SK-N-MC (cell line): ENCODE results near the gene RCOR3.

ENCODE experiments used
- EZH2 ChIP-seq: fragments of 200-600 bp; sonication (generic); IDR thresholded peaks from one replicate; pipeline ENCODE4 v1.6.1; 2017; ENCODE audit warnings: antibody characterized with exemption
- POLR2AphosphoS5 ChIP-seq: IDR thresholded peaks from 2 replicates; pipeline ENCODE4 v1.6.1; 2012; ENCODE audit warnings: mild to moderate bottlenecking, low read depth, low read length, borderline replicate concordance

- no peak for TF ChIP-seq EZH2
- TF ChIP-seq POLR2AphosphoS5: no peak
These were observed 64.2 kb downstream of the RCOR3 start for GRCh38 chr1:211323156-211324063.
